ENCODE results near the gene NEURL4.

The NEURL4 gene

GRCh38 chr17:7325031-7325528 is 4.1 kb downstream of the NEURL4 start:
- no peaks in the 10 kb centered on the region for H3K9me2 ChIP-seq (replicated peaks; ENCODE audit: control insufficient read depth, low read length)
- H3K4me2 ChIP-seq (ENCODE audit: low read length), result no peak overlapping the region
- H3K79me2 ChIP-seq (ENCODE audit: control insufficient read depth, low read length), result peaks cover 41% of the 10 kb centered on the region
- no peak overlapping the region for H3K4me3 ChIP-seq (ENCODE audit: low read length)
- H3K27me3 ChIP-seq (ENCODE audit: control insufficient read depth, low read length), result no peaks in the 10 kb centered on the region
- peaks cover 20% of the 10 kb centered on the region for H3K4me1 ChIP-seq (ENCODE audit: control insufficient read depth, low read length)
- H3K27ac ChIP-seq (ENCODE audit: low read depth, low read length), result no peak overlapping the region
- peaks cover 4% of the 10 kb centered on the region for H3F3A ChIP-seq (ENCODE audit: control insufficient read depth, insufficient read depth)
- H4K20me1 ChIP-seq (ENCODE audit: control insufficient read depth, insufficient read depth, low read depth, low read length), result no peaks in the 10 kb centered on the region
- H3K36me3 ChIP-seq (ENCODE audit: control insufficient read depth, low read length), result peaks cover 70% of the 10 kb centered on the region
- H3K9me3 ChIP-seq (ENCODE audit: control insufficient read depth, insufficient read depth, low read length), result no peaks in the 10 kb centered on the region
- TF ChIP-seq CTCF (IDR thresholded peaks at IDR 0.05; ENCODE audit: low read depth, low read length, poor library complexity, severe bottlenecking), result no peak
- no peak for TF ChIP-seq EZH2phosphoT487 (IDR thresholded peaks at IDR 0.05; ENCODE audit: borderline replicate concordance, low read length)

- Histone ChIP-seq H3K79me2 (ENCODE audit: control insufficient read depth, low read length) (peaks cover 41% of the 10 kb centered on the region), H4K20me1 (ENCODE audit: control insufficient read depth, insufficient read depth, low read depth, low read length) (no peaks in the 10 kb centered on the region), H3K4me1 (ENCODE audit: control insufficient read depth, low read length) (peaks cover 16% of the 10 kb centered on the region), H3K4me3 (ENCODE audit: low read length) (no peak overlapping the region), H3F3A (ENCODE audit: control insufficient read depth, insufficient read depth) (no peaks in the 10 kb centered on the region), H3K4me2 (ENCODE audit: low read length) (no peak overlapping the region), H3K36me3 (ENCODE audit: control insufficient read depth, low read length) (peaks cover 72% of the 10 kb centered on the region), H3K27me3 (ENCODE audit: control insufficient read depth, low read length) (no peaks in the 10 kb centered on the region), H3K9me3 (ENCODE audit: control insufficient read depth, insufficient read depth, low read length) (no peaks in the 10 kb centered on the region), H3K9me2 (replicated peaks; ENCODE audit: control insufficient read depth, low read length) (no peaks in the 10 kb centered on the region), H3K27ac (ENCODE audit: low read depth, low read length) (no peak overlapping the region)
- TF ChIP-seq EZH2phosphoT487 (IDR thresholded peaks at IDR 0.05; ENCODE audit: borderline replicate concordance, low read length), result no peak
- TF ChIP-seq CTCF (IDR thresholded peaks at IDR 0.05; ENCODE audit: low read depth, low read length, poor library complexity, severe bottlenecking), result peak; percentile 33
These were observed 4.7 kb downstream of the NEURL4 start for GRCh38 chr17:7324438-7324779.

- H3K4me1 ChIP-seq (ENCODE audit: control insufficient read depth, low read length), result peaks cover 16% of the 10 kb centered on the region
- no peak overlapping the region for H3K4me2 ChIP-seq (ENCODE audit: low read length)
- no peaks in the 10 kb centered on the region for H4K20me1 ChIP-seq (ENCODE audit: control insufficient read depth, insufficient read depth, low read depth, low read length)
- H3K36me3 ChIP-seq (ENCODE audit: control insufficient read depth, low read length), result peaks cover 73% of the 10 kb centered on the region
- no peaks in the 10 kb centered on the region for H3K9me3 ChIP-seq (ENCODE audit: control insufficient read depth, insufficient read depth, low read length)
- H3F3A ChIP-seq (ENCODE audit: control insufficient read depth, insufficient read depth), result no peaks in the 10 kb centered on the region
- no peak overlapping the region for H3K4me3 ChIP-seq (ENCODE audit: low read length)
- peaks cover 40% of the 10 kb centered on the region for H3K79me2 ChIP-seq (ENCODE audit: control insufficient read depth, low read length)
- H3K27me3 ChIP-seq (ENCODE audit: control insufficient read depth, low read length), result no peaks in the 10 kb centered on the region
- no peak overlapping the region for H3K27ac ChIP-seq (ENCODE audit: low read depth, low read length)
- TF ChIP-seq EZH2phosphoT487 (IDR thresholded peaks at IDR 0.05; ENCODE audit: borderline replicate concordance, low read length), result no peak
- peak; percentile 98 for TF ChIP-seq CTCF (IDR thresholded peaks at IDR 0.05; ENCODE audit: low read depth, low read length, poor library complexity, severe bottlenecking)
- no peaks in the 10 kb centered on the region for H3K9me2 ChIP-seq (replicated peaks; ENCODE audit: control insufficient read depth, low read length)
These were observed 5.3 kb downstream of the NEURL4 start for GRCh38 chr17:7323731-7324437.
